HTERT RPE-1 (cell line): ENCODE results near the gene IGF2BP3.
"Not testable (repeated sequence)": the region's sequence is repeated elsewhere in the genome, so short reads cannot be mapped to it uniquely, and the experiment has no call there.

Experiments used
- in situ Hi-C: fragments of 300-500 bp; cut with MboI; formaldehyde crosslinking; loops from 4 replicates; pipeline ENCODE4 v1.14.3; 2020; ENCODE audit warnings: low sequenced_read_pairs

The IGF2BP3 gene

GRCh38 chr7:23343806-23344475 is 126.3 kb downstream of the IGF2BP3 start:
- in situ Hi-C loops = no loop called here

- in situ Hi-C loops = no loop called here
Measured at GRCh38 chr7:23343102-23343501, 127.2 kb downstream of the IGF2BP3 start.

GRCh38 chr7:23341846-23342598 is 128.3 kb downstream of the IGF2BP3 start:
- in situ Hi-C loops = no loop called here

GRCh38 chr7:23338863-23339262 is 131.4 kb downstream of the IGF2BP3 start:
- in situ Hi-C loops = no loop called here

- in situ Hi-C loops = no loop called here
Measured at GRCh38 chr7:23338439-23338838, 131.9 kb downstream of the IGF2BP3 start.

GRCh38 chr7:23337374-23337773 is 132.9 kb downstream of the IGF2BP3 start:
- in situ Hi-C loops = no loop called here

GRCh38 chr7:23336799-23337283 is 133.4 kb downstream of the IGF2BP3 start:
- in situ Hi-C loops = no loop called here

- in situ Hi-C loops = no loop called here
Measured at GRCh38 chr7:23336086-23336485, 134.2 kb downstream of the IGF2BP3 start.

GRCh38 chr7:23335621-23336020 is 134.7 kb downstream of the IGF2BP3 start:
- in situ Hi-C loops = no loop called here

- in situ Hi-C loops = no loop called here
Measured at GRCh38 chr7:23335136-23335535, 135.2 kb downstream of the IGF2BP3 start.

- in situ Hi-C loops = no loop called here
Measured at GRCh38 chr7:23334482-23335056, 135.7 kb downstream of the IGF2BP3 start.

GRCh38 chr7:23333671-23334246 is 136.5 kb downstream of the IGF2BP3 start:
- in situ Hi-C loops = no loop called here

- in situ Hi-C loops = no loop called here
Measured at GRCh38 chr7:23332910-23333612, 137.2 kb downstream of the IGF2BP3 start.

- in situ Hi-C loops = no loop called here
Measured at GRCh38 chr7:23332193-23332592, 138.1 kb downstream of the IGF2BP3 start.

- in situ Hi-C loops = no loop called here
Measured at GRCh38 chr7:23331132-23331531, 139.2 kb downstream of the IGF2BP3 start.

- in situ Hi-C loops = no loop called here
Measured at GRCh38 chr7:23315366-23315765, 154.9 kb downstream of the IGF2BP3 start.

GRCh38 chr7:23312141-23312540 is 158.2 kb downstream of the IGF2BP3 start:
- in situ Hi-C loops = not testable (repeated sequence)

GRCh38 chr7:23308754-23309153 is 161.5 kb downstream of the IGF2BP3 start:
- in situ Hi-C loops = no loop called here

GRCh38 chr7:23306936-23307521 is 163.3 kb downstream of the IGF2BP3 start:
- in situ Hi-C loops = no loop called here

GRCh38 chr7:23299770-23300300 is 170.5 kb downstream of the IGF2BP3 start:
- in situ Hi-C loops = no loop called here
